ENCODE data around the gene DAGLB.

- TF ChIP-seq EZH2 (IDR thresholded peaks at IDR 0.05; ENCODE audit: low read length) (no peak), CTCF (optimal IDR thresholded peaks at IDR 0.05 in 1 of 3, IDR thresholded peaks at IDR 0.05 in 1 of 3, conservative IDR thresholded peaks at IDR 0.05 in 1 of 3; ENCODE audit: extremely low read depth in 1 of 3, insufficient read depth in 2 of 3, low read length in 3 of 3) (no peak)
These were observed 70.9 kb downstream of the DAGLB start for GRCh38 chr7:6376820-6377219.
